GM10847 (cell line): ENCODE data around the gene ANKRD53.

Experiments used
- POLR2A ChIP-seq: IDR thresholded peaks from 2 replicates; pipeline ENCODE4 v1.6.1; 2011; ENCODE audit not compliant: insufficient read length; ENCODE audit errors: extremely low read depth

The ANKRD53 gene

GRCh38 chr2:70959851-70960832, 18.3 kb upstream of the ANKRD53 start:
- no peak for TF ChIP-seq POLR2A

- TF ChIP-seq POLR2A = no peak
Measured at GRCh38 chr2:70960833-70961647, 17.4 kb upstream of the ANKRD53 start.

- no peak for TF ChIP-seq POLR2A
Measured at GRCh38 chr2:70961648-70961994, 16.8 kb upstream of the ANKRD53 start.

GRCh38 chr2:70962211-70962884, 16.1 kb upstream of the ANKRD53 start:
- TF ChIP-seq POLR2A = no peak

- TF ChIP-seq POLR2A = no peak
Measured at GRCh38 chr2:70962885-70963878, 15.2 kb upstream of the ANKRD53 start.

GRCh38 chr2:70964133-70964532, 14.3 kb upstream of the ANKRD53 start:
- no peak for TF ChIP-seq POLR2A

GRCh38 chr2:70964596-70965386, 13.6 kb upstream of the ANKRD53 start:
- no peak for TF ChIP-seq POLR2A

GRCh38 chr2:70965506-70965905, 12.9 kb upstream of the ANKRD53 start:
- TF ChIP-seq POLR2A = no peak

GRCh38 chr2:70966681-70967080, 11.7 kb upstream of the ANKRD53 start:
- no peak for TF ChIP-seq POLR2A

GRCh38 chr2:70967189-70967588, 11.2 kb upstream of the ANKRD53 start:
- TF ChIP-seq POLR2A = no peak

GRCh38 chr2:70974592-70974991, 3.8 kb upstream of the ANKRD53 start:
- TF ChIP-seq POLR2A = no peak

- TF ChIP-seq POLR2A = no peak
Measured at GRCh38 chr2:70975237-70975636, 3.2 kb upstream of the ANKRD53 start.

GRCh38 chr2:70977605-70978205, 725 bp upstream of the ANKRD53 start:
- TF ChIP-seq POLR2A = no peak

- no peak for TF ChIP-seq POLR2A
Measured at GRCh38 chr2:70979180-70979488, 704 bp downstream of the ANKRD53 start.

- no peak for TF ChIP-seq POLR2A
Measured at GRCh38 chr2:70979626-70980025, 1.2 kb downstream of the ANKRD53 start.
